GM12865 (cell line): ENCODE data around the gene MMAA.

ENCODE experiments used
- DNase-seq: peaks from one replicate; pipeline ENCODE4 v3.0.0; 2010; ENCODE audit warnings: low read depth
- H3K4me3 ChIP-seq: 2 replicates; pipeline ENCODE4 v1.5.1; 2011; ENCODE audit warnings: mild to moderate bottlenecking, low read depth, low read length, control low read depth
- TF ChIP-seq, protein P1 (sequence below): IDR thresholded peaks from 2 replicates; pipeline ENCODE4 v1.5.1; 2011; ENCODE audit warnings: low read length, control low read depth, low read depth, inconsistent platforms; ENCODE audit not compliant: insufficient read depth; ENCODE audit errors: missing control alignments

The MMAA gene

GRCh38 chr4:145665773-145666172, 46.6 kb downstream of the MMAA start:
- DNase-seq, result no peak
- H3K4me3 ChIP-seq, result no peak overlapping the region
- TF ChIP-seq, protein P1, sequence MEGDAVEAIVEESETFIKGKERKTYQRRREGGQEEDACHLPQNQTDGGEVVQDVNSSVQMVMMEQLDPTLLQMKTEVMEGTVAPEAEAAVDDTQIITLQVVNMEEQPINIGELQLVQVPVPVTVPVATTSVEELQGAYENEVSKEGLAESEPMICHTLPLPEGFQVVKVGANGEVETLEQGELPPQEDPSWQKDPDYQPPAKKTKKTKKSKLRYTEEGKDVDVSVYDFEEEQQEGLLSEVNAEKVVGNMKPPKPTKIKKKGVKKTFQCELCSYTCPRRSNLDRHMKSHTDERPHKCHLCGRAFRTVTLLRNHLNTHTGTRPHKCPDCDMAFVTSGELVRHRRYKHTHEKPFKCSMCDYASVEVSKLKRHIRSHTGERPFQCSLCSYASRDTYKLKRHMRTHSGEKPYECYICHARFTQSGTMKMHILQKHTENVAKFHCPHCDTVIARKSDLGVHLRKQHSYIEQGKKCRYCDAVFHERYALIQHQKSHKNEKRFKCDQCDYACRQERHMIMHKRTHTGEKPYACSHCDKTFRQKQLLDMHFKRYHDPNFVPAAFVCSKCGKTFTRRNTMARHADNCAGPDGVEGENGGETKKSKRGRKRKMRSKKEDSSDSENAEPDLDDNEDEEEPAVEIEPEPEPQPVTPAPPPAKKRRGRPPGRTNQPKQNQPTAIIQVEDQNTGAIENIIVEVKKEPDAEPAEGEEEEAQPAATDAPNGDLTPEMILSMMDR, result no peak

DNA sequence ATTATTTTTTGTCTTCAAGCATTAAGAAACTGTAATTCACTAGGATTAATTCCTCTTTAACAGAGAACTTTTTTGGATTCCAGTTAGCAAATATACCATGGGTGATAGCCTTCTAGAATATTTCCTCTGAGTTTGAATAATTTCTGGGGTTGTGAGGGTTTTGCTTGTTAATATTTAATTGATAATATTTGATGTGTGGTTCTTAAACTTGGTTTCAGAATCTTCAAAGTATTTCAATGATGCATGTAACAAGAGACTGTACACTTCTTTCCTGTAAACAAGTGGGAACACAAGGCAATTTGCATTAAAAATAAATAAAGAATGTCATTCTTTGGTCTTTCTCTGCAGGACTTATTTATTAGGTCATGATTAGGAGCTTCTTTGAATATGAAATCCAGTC, 51.2 kb downstream of the MMAA start:
- TF ChIP-seq, protein P1, result no peak
- DNase-seq, result no peak
- no peak overlapping the region for H3K4me3 ChIP-seq

- DNase-seq, result no peak
- TF ChIP-seq, protein P1, result no peak
- no peak overlapping the region for H3K4me3 ChIP-seq
These were observed 60.3 kb downstream of the MMAA start for GRCh38 chr4:145679520-145679919.

DNA sequence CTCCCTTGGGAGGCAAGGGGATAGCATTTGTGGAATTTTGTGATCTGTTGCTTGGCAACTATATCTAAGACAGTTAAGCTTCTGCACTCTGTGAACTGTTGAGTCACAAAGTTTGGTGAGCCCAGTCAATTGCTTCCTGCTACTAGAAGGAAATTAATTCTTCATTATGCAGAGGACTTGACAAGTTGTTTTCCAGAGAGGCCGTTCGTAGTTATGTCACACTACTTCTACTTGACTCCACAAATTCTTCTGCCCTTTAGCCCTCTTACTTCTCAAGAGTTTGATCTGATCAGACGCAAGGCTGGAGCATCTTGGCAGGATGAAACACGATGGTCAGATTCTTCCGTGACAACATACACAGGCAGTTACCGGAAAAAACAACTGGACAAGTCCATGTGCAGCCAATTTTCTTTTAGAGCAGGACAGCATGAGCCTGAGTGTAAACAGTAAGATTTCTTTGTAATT, 60.8 kb downstream of the MMAA start, which contains the start of gene C4orf51:
Gene C4orf51 (plus strand): TSS at position 156 of the 465 bp plus-strand sequence. CDS start 58 bp downstream, at position 214.
- DNase-seq, result no peak
- TF ChIP-seq, protein P1, result no peak
- no peak within 1 kb of the TSS for H3K4me3 ChIP-seq

DNA sequence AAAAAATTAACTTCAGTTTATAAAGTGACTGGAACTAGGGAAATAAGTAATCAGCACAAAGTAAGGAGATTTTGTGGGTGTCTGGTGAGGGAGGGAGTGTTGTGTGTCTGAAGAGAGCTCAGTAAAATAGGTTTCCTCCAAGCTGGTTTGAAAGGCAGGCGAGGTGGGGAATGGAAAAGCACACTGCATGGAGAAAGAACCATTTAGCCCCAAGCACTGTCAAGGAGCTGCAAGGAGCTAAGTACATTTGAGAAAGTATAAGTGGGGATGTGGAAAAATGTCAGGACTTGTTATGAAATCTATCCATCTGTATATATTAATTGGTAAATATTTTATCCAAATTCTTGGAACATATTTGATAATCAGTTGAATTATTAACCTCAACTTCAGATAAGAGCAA, 61.7 kb downstream of the MMAA start:
- DNase-seq, result no peak
- no peak overlapping the region for H3K4me3 ChIP-seq
- TF ChIP-seq, protein P1, result no peak

DNA sequence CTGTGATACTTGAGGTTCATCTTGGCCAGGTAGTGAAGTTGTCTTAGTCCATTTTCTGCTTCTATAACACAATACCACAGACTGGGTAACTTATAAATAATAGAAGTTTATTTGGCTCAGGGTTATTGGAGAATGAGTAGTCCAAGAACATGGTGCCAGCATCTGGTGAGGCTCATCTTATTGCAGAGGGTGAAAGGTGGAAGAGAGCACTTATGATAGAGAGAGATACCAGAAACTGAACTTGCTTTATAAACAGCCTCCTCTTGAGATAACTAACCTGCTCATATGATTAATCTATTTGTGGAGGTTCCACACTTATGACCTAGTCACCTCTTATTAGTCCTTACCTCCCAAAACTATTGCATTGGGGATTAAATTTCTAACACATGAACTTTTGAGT, 62.3 kb downstream of the MMAA start:
- no peak overlapping the region for H3K4me3 ChIP-seq
- TF ChIP-seq, protein P1, result no peak
- no peak for DNase-seq

DNA sequence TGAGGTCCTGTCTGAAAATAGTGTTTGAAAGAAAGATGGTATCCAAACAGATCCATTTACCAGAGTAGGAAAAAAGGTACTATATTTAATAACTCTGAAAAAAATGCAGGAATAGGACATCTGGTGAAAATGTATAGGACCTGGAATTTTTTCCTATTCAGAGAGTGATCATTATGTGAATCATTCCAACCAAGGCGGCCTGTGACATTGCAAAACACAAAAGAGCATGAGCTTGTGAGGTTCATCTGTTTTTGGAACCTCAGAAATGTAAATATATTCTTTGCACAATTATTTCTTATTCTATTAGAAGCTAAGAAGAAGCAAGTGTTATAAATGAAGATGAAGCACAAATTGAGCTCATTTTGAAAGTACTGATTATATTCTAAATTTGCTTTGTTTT, 62.8 kb downstream of the MMAA start:
- TF ChIP-seq, protein P1, result no peak
- DNase-seq, result no peak
- no peak overlapping the region for H3K4me3 ChIP-seq
